ENCODE data around the gene LRG1.

GRCh38 chr19:4554717-4555116 is 14.9 kb upstream of the LRG1 start:
- no peak for TF ChIP-seq HNF4A (CRISPR knock-in tag; IDR thresholded peaks at IDR 0.05)
- TF ChIP-seq JUN (CRISPR knock-in tag; IDR thresholded peaks at IDR 0.05): no peak
- TF ChIP-seq REL (CRISPR knock-in tag; conservative IDR thresholded peaks at IDR 0.05): no peak
